ENCODE results near the gene SPNS2.

DNA sequence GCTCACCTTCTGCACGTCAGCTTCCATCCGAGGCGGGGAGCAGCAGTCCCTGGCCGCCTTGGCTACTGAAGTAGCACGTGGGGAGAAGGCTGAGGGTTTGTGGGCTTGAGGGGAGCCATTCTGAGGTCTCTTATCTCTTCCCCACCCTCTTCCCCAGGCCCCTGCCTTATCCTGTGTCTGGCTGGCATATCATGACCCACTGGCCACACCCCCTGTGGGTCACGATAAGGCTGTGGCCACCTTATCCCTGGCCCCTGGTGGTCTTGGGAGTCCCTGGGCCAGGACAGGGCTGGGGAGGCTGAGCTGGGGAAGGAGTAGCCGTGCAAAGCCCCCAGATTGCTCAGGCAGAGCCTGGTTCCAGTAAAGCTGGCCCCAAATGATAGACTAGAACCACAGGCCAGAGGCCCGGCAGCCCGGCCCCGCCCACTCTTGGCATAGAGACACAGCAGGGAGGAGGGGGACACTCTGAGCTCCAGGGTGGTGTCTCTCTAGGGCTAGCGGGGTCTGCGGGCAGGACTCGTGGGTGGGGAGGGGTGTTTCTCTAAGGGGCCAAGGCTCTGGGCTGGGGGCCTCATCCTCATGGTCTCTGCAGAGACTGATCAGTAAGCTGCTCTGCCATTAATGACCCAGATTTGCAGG lies 7.6 kb downstream of the SPNS2 start:
- no peak for TF ChIP-seq CTCF (conservative IDR thresholded peaks at IDR 0.05 in 1 of 2, IDR thresholded peaks at IDR 0.05 in 1 of 2; ENCODE audit: extremely low read depth in 1 of 2, insufficient read depth in 1 of 2, low read depth in 1 of 2, low read length in 2 of 2)
- TF ChIP-seq EZH2 (IDR thresholded peaks at IDR 0.05; ENCODE audit: borderline replicate concordance, low read length) = no peak

All from mammary epithelial cell (primary cell).